ENCODE data around the gene BRF1. TPM values are rescaled to one million over a fixed set of nuclear protein-coding genes. Genes with fewer than 3 reads are reported as not detected.

BRF1 gene
- total and polyA plus RNA-seq, 9 donors, result 20.4 to 47.3 (median 37.1) TPM

GRCh38 chr14:105326891-105327694 lies 26.3 kb upstream of the BRF1 start:
- WGBS, 3 donors, result 31 to 52% (median 43%) methylated on average over 33 to 34 of the region's 34 CpGs
- Histone ChIP-seq H3K9me3 (no peaks in the 10 kb centered on the region), H3K4me3 (no peak overlapping the region), H3K36me3 (no peaks in the 10 kb centered on the region), H3K4me1 (ENCODE audit: insufficient read depth) (peaks cover 28% of the 10 kb centered on the region), H3K27ac (no peak overlapping the region), H3K27me3 (no peaks in the 10 kb centered on the region)
- no peak for TF ChIP-seq POLR2A (IDR thresholded peaks at IDR 0.05)
- no peak for TF ChIP-seq EP300 (IDR thresholded peaks at IDR 0.05)
- TF ChIP-seq, protein P1, sequence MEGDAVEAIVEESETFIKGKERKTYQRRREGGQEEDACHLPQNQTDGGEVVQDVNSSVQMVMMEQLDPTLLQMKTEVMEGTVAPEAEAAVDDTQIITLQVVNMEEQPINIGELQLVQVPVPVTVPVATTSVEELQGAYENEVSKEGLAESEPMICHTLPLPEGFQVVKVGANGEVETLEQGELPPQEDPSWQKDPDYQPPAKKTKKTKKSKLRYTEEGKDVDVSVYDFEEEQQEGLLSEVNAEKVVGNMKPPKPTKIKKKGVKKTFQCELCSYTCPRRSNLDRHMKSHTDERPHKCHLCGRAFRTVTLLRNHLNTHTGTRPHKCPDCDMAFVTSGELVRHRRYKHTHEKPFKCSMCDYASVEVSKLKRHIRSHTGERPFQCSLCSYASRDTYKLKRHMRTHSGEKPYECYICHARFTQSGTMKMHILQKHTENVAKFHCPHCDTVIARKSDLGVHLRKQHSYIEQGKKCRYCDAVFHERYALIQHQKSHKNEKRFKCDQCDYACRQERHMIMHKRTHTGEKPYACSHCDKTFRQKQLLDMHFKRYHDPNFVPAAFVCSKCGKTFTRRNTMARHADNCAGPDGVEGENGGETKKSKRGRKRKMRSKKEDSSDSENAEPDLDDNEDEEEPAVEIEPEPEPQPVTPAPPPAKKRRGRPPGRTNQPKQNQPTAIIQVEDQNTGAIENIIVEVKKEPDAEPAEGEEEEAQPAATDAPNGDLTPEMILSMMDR (IDR thresholded peaks at IDR 0.05), result no peak
- no peak for DNase-seq
- intact Hi-C loops (cut with DNase I), result no loop called here

DNA sequence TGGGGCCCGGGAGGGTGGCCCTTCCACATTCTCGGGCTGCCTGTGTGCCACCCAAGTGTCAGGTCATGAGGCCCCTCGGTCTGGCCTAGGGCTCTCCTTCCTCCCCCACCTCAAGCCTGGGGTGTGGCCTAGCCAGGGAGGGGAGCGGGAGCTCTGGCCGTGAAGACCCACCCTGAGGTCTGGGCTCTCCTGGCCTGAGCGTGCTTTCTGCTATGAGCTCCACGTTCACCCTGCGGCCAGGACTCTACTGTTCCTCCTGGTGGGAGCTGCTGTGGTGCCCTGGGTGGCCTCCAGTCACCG lies 25.7 kb upstream of the BRF1 start:
- WGBS, 3 donors, result 53 to 65% (median 55%) methylated on average over 9 of the region's 9 CpGs
- intact Hi-C loops (cut with DNase I), result no loop called here
- no peaks in the 10 kb centered on the region for H3K36me3 ChIP-seq
- H3K4me1 ChIP-seq (ENCODE audit: insufficient read depth), result peaks cover 28% of the 10 kb centered on the region
- no peak overlapping the region for H3K27ac ChIP-seq
- DNase-seq, result no peak
- no peaks in the 10 kb centered on the region for H3K9me3 ChIP-seq
- H3K27me3 ChIP-seq, result no peaks in the 10 kb centered on the region
- TF ChIP-seq, protein P1 (IDR thresholded peaks at IDR 0.05), result no peak
- no peak for TF ChIP-seq EP300 (IDR thresholded peaks at IDR 0.05)
- H3K4me3 ChIP-seq, result no peak overlapping the region

GRCh38 chr14:105325716-105326567 lies 25.1 kb upstream of the BRF1 start:
- WGBS, 3 donors, result 82 to 87% (median 86%) methylated on average over 27 of the region's 27 CpGs
- TF ChIP-seq EP300 (IDR thresholded peaks at IDR 0.05) (no peak), POLR2A (IDR thresholded peaks at IDR 0.05) (no peak)
- TF ChIP-seq, protein P1 (IDR thresholded peaks at IDR 0.05), result no peak
- intact Hi-C loops (cut with DNase I), result no loop called here
- Histone ChIP-seq H3K27ac (no peak overlapping the region), H3K4me1 (ENCODE audit: insufficient read depth) (peaks cover 28% of the 10 kb centered on the region), H3K27me3 (no peaks in the 10 kb centered on the region), H3K36me3 (no peaks in the 10 kb centered on the region), H3K4me3 (no peak overlapping the region), H3K9me3 (no peaks in the 10 kb centered on the region)
- DNase-seq, result no peak

DNA sequence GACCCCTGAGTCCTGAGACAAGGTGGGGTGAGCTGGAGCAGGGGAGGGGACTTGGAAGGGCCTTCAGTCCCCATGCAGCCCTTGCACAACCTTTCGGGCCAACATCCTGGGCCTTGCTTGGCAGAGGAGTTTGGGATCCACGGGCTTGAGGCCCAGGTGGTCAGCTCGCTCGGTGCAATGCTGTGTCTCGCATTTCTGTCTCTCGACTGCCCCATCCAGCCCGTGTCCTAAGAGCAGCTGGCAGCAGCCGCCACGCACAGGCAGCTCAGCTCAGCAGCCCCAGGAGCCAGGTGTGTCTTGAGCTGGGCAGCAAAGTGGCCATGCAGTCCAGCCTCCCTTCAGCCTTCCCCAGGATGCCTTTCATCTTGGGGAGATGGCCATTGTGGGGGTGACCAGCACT lies 24.5 kb upstream of the BRF1 start:
- intact Hi-C loops (cut with DNase I), result no loop called here
- H3K36me3 ChIP-seq, result no peaks in the 10 kb centered on the region
- TF ChIP-seq, protein P1 (IDR thresholded peaks at IDR 0.05), result no peak
- TF ChIP-seq POLR2A (IDR thresholded peaks at IDR 0.05) (no peak), EP300 (IDR thresholded peaks at IDR 0.05) (no peak)
- H3K9me3 ChIP-seq, result no peaks in the 10 kb centered on the region
- H3K27me3 ChIP-seq, result no peaks in the 10 kb centered on the region
- H3K4me3 ChIP-seq, result no peak overlapping the region
- DNase-seq, result no peak
- H3K27ac ChIP-seq, result no peak overlapping the region
- WGBS, 3 donors, result 80 to 87% (median 83%) methylated on average over 9 of the region's 9 CpGs
- peaks cover 26% of the 10 kb centered on the region for H3K4me1 ChIP-seq (ENCODE audit: insufficient read depth)

Measured in ovary (tissue), 9 donors.